HEK293T (cell line): ENCODE data around the gene ARHGEF38.

ENCODE experiments used
- CTCF ChIA-PET: fragments of 350-600 bp; formaldehyde crosslinking; extraction: SDS; loops from one replicate; lab custom pipeline; 2021; ENCODE audit warnings: antibody characterized with exemption, inconsistent platforms; lab: Yijun Ruan, JAX
- POLR2A ChIA-PET: fragments of 350-600 bp; formaldehyde crosslinking; extraction: SDS; loops from one replicate; lab custom pipeline; 2020; ENCODE audit warnings: antibody characterized with exemption, inconsistent platforms; lab: Yijun Ruan, JAX
- DNase-seq: peaks from one replicate; pipeline ENCODE4 v3.0.0; 2012; ENCODE audit warnings: mixed read lengths; ENCODE audit errors: extremely low spot score
- ARNT ChIP-seq: fragments of 450-650 bp; IDR thresholded peaks from 2 replicates; pipeline ENCODE4 v1.6.1; 2017; ENCODE audit warnings: mild to moderate bottlenecking
- BHLHE40 ChIP-seq: fragments of 450-650 bp; IDR thresholded peaks from 2 replicates; pipeline ENCODE4 v1.6.1; 2016; ENCODE audit warnings: mild to moderate bottlenecking, moderate library complexity, borderline replicate concordance
- CTBP1 ChIP-seq: fragments of 450-650 bp; IDR thresholded peaks from 2 replicates; pipeline ENCODE4 v1.6.1; 2016; ENCODE audit warnings: borderline replicate concordance
- ELF4 ChIP-seq: fragments of 450-650 bp; IDR thresholded peaks from 2 replicates; pipeline ENCODE4 v1.6.1; 2017; ENCODE audit warnings: antibody characterized with exemption
- FOXA1 ChIP-seq: fragments of 450-650 bp; IDR thresholded peaks from 2 replicates; pipeline ENCODE4 v1.6.1; 2016; ENCODE audit warnings: mild to moderate bottlenecking
- FOXK2 ChIP-seq: fragments of 450-650 bp; IDR thresholded peaks from 2 replicates; pipeline ENCODE4 v1.6.1; 2016; ENCODE audit warnings: mild to moderate bottlenecking
- FOXM1 ChIP-seq: fragments of 450-650 bp; IDR thresholded peaks from 2 replicates; pipeline ENCODE4 v1.6.1; 2017; ENCODE audit warnings: mild to moderate bottlenecking, borderline replicate concordance
- HDGF ChIP-seq: fragments of 450-650 bp; IDR thresholded peaks from 2 replicates; pipeline ENCODE4 v1.6.1; 2017; ENCODE audit warnings: antibody characterized with exemption, borderline replicate concordance
- L3MBTL2 ChIP-seq: fragments of 450-650 bp; conservative IDR thresholded peaks from 2 replicates; pipeline ENCODE4 v1.6.1; 2016; ENCODE audit warnings: mild to moderate bottlenecking
- LEF1 ChIP-seq: fragments of 450-650 bp; IDR thresholded peaks from 2 replicates; pipeline ENCODE4 v1.6.1; 2017; ENCODE audit warnings: mild to moderate bottlenecking, borderline replicate concordance
- NFRKB ChIP-seq: fragments of 450-650 bp; IDR thresholded peaks from 2 replicates; pipeline ENCODE4 v1.6.1; 2016; ENCODE audit warnings: mild to moderate bottlenecking, moderate library complexity
- PKNOX1 ChIP-seq: fragments of 450-650 bp; IDR thresholded peaks from 2 replicates; pipeline ENCODE4 v1.6.1; 2016
- SP1 ChIP-seq: fragments of 450-650 bp; IDR thresholded peaks from 2 replicates; pipeline ENCODE4 v1.6.1; 2017
- SUZ12 ChIP-seq: fragments of 450-650 bp; IDR thresholded peaks from 2 replicates; pipeline ENCODE4 v1.6.1; 2016; ENCODE audit warnings: mild to moderate bottlenecking
- TARDBP ChIP-seq: fragments of 450-650 bp; IDR thresholded peaks from 2 replicates; pipeline ENCODE4 v1.6.1; 2016
- ZNF384 ChIP-seq: fragments of 450-650 bp; IDR thresholded peaks from 2 replicates; pipeline ENCODE4 v1.6.1; 2016

The ARHGEF38 gene

GRCh38 chr4:105619188-105619931 is 66.9 kb downstream of the ARHGEF38 start:
- CTCF ChIA-PET, result no interaction called here
- no peak for DNase-seq

GRCh38 chr4:105620640-105621323 is 68.4 kb downstream of the ARHGEF38 start:
- POLR2A ChIA-PET, result no interaction called here
- TF ChIP-seq HDGF (no peak), FOXA1 (no peak), FOXK2 (no peak), SP1 (no peak), NFRKB (no peak), LEF1 (no peak), BHLHE40 (no peak), TARDBP (no peak), ELF4 (no peak), L3MBTL2 (no peak), FOXM1 (no peak), SUZ12 (no peak)
- CTCF ChIA-PET, result no interaction called here
- DNase-seq, result no peak

More at GRCh38 chr4:105619188-105619931, 66.9 kb downstream of the ARHGEF38 start:
- POLR2A ChIA-PET, result no interaction called here
- TF ChIP-seq CTBP1, result no peak
- no peak for TF ChIP-seq PKNOX1
- no peak for TF ChIP-seq NFRKB
- TF ChIP-seq SP1, result no peak
- TF ChIP-seq L3MBTL2, result no peak
- TF ChIP-seq ZNF384, result no peak
- TF ChIP-seq FOXA1, result no peak
- no peak for TF ChIP-seq ELF4
- no peak for TF ChIP-seq ARNT
- no peak for TF ChIP-seq TARDBP
- TF ChIP-seq SUZ12, result no peak
- no peak for TF ChIP-seq FOXK2
- TF ChIP-seq HDGF, result no peak

GRCh38 chr4:105622269-105622668 is 69.8 kb downstream of the ARHGEF38 start:
- POLR2A ChIA-PET, result no interaction called here
- CTCF ChIA-PET, result no interaction called here
- no peak for DNase-seq
- no peak for TF ChIP-seq ELF4
- no peak for TF ChIP-seq LEF1
- TF ChIP-seq FOXA1, result no peak
- no peak for TF ChIP-seq CTBP1
- TF ChIP-seq NFRKB, result no peak
- TF ChIP-seq PKNOX1, result no peak
- TF ChIP-seq BHLHE40, result no peak
- no peak for TF ChIP-seq FOXK2

- CTCF ChIA-PET, result no interaction called here
- no peak for TF ChIP-seq LEF1
- no peak for TF ChIP-seq BHLHE40
- TF ChIP-seq ELF4, result no peak
- TF ChIP-seq FOXK2, result no peak
- TF ChIP-seq FOXA1, result no peak
- TF ChIP-seq NFRKB, result no peak
- no peak for TF ChIP-seq ARNT
- TF ChIP-seq L3MBTL2, result no peak
- TF ChIP-seq SP1, result no peak
- TF ChIP-seq PKNOX1, result no peak
- no peak for TF ChIP-seq SUZ12
- no peak for TF ChIP-seq ZNF384
- no peak for TF ChIP-seq CTBP1
- no peak for TF ChIP-seq HDGF
- no peak for TF ChIP-seq TARDBP
- no peak for TF ChIP-seq FOXM1
- no peak for DNase-seq
- POLR2A ChIA-PET, result no interaction called here
These were observed 70.7 kb downstream of the ARHGEF38 start for GRCh38 chr4:105623099-105623498.

- POLR2A ChIA-PET, result no interaction called here
- CTCF ChIA-PET, result no interaction called here
- no peak for DNase-seq
- no peak for TF ChIP-seq BHLHE40
- no peak for TF ChIP-seq FOXK2
- TF ChIP-seq FOXA1, result no peak
- no peak for TF ChIP-seq NFRKB
- TF ChIP-seq ELF4, result no peak
- no peak for TF ChIP-seq SUZ12
- TF ChIP-seq SP1, result no peak
These were observed 72.1 kb downstream of the ARHGEF38 start for GRCh38 chr4:105624530-105624929.

GRCh38 chr4:105625214-105625613 is 72.8 kb downstream of the ARHGEF38 start:
- ChIA-PET CTCF (no interaction called here), POLR2A (no interaction called here)
- no peak for DNase-seq
- TF ChIP-seq L3MBTL2 (no peak), SUZ12 (no peak), BHLHE40 (no peak), CTBP1 (no peak), SP1 (no peak), NFRKB (no peak), HDGF (no peak), FOXK2 (no peak)
